CD4-positive, alpha-beta T cell treated with Interleukin-17A for 4 hours (primary cell): ENCODE measurements around the gene LEAP2.
A peak's percentile ranks its signal among the peaks of the same experiment; 100 is the strongest.

Experiments used
- DNase-seq: peaks from one replicate; pipeline ENCODE4 v3.0.0-alpha.2; 2020; ENCODE audit warnings: mixed read lengths

The LEAP2 gene

GRCh38 chr5:132883261-132883834, 9.9 kb downstream of the LEAP2 start:
- DNase-seq, result peak; percentile 29

GRCh38 chr5:132884548-132884947, 11.1 kb downstream of the LEAP2 start:
- no peak for DNase-seq

GRCh38 chr5:132886064-132886823, 12.8 kb downstream of the LEAP2 start:
- DNase-seq, result no peak

GRCh38 chr5:132887283-132887682, 13.8 kb downstream of the LEAP2 start:
- no peak for DNase-seq

- DNase-seq, result no peak
Measured at GRCh38 chr5:132889501-132889900, 16.0 kb downstream of the LEAP2 start.

GRCh38 chr5:132890817-132891216, 17.3 kb downstream of the LEAP2 start:
- no peak for DNase-seq

GRCh38 chr5:132895719-132896305, 22.3 kb downstream of the LEAP2 start:
- DNase-seq, result no peak

- DNase-seq, result no peak
Measured at GRCh38 chr5:132896685-132897084, 23.2 kb downstream of the LEAP2 start.

GRCh38 chr5:132898094-132898493, 24.6 kb downstream of the LEAP2 start:
- no peak for DNase-seq

- no peak for DNase-seq
Measured at GRCh38 chr5:132901036-132901435, 27.6 kb downstream of the LEAP2 start.

GRCh38 chr5:132901730-132902129, 28.3 kb downstream of the LEAP2 start:
- DNase-seq, result no peak

GRCh38 chr5:132905938-132906337, 32.5 kb downstream of the LEAP2 start:
- no peak for DNase-seq

GRCh38 chr5:132907161-132907560, 33.7 kb downstream of the LEAP2 start:
- DNase-seq, result no peak

GRCh38 chr5:132909702-132910101, 36.2 kb downstream of the LEAP2 start:
- no peak for DNase-seq

- DNase-seq, result no peak
Measured at GRCh38 chr5:132915681-132916080, 42.2 kb downstream of the LEAP2 start.

GRCh38 chr5:132916086-132916485, 42.6 kb downstream of the LEAP2 start:
- no peak for DNase-seq
